ENCODE results near the gene MT1G.

Gene MT1G

DNA sequence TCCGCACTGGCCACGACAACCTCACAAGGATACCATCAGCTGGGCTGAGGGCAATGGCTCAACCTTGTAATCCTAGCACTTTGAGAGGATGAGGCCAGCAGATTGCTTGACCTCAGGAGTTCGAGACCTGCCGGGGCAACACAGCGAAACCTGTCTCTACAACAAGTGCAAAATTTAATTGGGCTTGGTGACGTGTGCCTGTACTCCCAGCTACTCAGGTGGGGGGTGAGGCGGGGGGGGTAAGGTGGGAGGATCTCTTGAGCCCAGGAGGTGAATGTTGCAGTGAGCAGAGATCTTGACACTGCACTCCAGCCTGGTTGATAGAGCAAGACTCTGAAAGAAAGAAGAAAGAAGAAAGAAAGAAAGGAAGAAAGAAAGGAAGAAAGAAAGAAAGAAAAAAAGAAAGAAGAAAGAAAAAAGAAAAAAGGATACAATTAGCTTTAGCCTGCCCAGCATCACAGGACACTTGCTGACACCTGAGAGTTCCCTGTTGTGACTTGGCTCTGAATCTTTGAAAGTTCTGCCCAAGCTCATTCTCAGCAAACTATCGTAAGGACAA lies 47.4 kb downstream of the MT1G start:
- Mint-ChIP-seq H3K4me1 (peaks cover 11 to 21% of the 10 kb centered on the region in 2 donors), H3K27me3 (peaks cover 65 to 89% of the 10 kb centered on the region in 2 donors)
- no peak for ATAC-seq (replicated peaks)

DNA sequence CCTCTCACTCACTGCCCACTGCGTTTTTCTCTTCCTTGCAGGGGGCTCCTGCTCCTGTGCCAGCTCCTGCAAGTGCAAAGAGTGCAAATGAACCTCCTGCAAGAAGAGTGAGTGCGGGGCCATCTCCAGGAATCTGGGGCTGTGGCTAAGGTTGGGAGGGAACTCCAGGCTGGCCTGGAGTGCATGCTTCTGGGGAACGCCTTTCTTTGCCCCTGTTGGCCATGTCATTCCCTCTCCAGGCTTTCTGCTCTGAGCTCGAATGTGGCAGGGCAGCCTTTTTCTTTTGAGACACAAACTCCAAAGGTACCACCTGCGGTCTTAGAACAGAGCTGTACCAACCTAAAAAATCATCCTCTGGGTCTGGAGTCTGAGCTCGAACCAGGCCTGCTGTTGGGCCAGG lies 49.7 kb downstream of the MT1G start:
- peaks cover 49 to 68% of the 10 kb centered on the region in 2 donors for H3K27me3 Mint-ChIP-seq
- no peak for DNase-seq
- H3K27ac Mint-ChIP-seq: no peak overlapping the region
- no peak for ATAC-seq (replicated peaks)
- H3K9me3 Mint-ChIP-seq: no peaks in the 10 kb centered on the region
- H3K4me1 Mint-ChIP-seq: peaks cover 6 to 13% of the 10 kb centered on the region in 2 donors
- no peak overlapping the region for H3K4me3 Mint-ChIP-seq
- no peaks in the 10 kb centered on the region for H3K36me3 Mint-ChIP-seq

More for the DNA sequence above, 47.4 kb downstream of the MT1G start:
- Mint-ChIP-seq H3K27ac (peak overlapping the region; percentile 21), H3K9me3 (no peaks in the 10 kb centered on the region), H3K36me3 (no peaks in the 10 kb centered on the region), H3K4me3 (no peak overlapping the region)
- no peak for DNase-seq

DNA sequence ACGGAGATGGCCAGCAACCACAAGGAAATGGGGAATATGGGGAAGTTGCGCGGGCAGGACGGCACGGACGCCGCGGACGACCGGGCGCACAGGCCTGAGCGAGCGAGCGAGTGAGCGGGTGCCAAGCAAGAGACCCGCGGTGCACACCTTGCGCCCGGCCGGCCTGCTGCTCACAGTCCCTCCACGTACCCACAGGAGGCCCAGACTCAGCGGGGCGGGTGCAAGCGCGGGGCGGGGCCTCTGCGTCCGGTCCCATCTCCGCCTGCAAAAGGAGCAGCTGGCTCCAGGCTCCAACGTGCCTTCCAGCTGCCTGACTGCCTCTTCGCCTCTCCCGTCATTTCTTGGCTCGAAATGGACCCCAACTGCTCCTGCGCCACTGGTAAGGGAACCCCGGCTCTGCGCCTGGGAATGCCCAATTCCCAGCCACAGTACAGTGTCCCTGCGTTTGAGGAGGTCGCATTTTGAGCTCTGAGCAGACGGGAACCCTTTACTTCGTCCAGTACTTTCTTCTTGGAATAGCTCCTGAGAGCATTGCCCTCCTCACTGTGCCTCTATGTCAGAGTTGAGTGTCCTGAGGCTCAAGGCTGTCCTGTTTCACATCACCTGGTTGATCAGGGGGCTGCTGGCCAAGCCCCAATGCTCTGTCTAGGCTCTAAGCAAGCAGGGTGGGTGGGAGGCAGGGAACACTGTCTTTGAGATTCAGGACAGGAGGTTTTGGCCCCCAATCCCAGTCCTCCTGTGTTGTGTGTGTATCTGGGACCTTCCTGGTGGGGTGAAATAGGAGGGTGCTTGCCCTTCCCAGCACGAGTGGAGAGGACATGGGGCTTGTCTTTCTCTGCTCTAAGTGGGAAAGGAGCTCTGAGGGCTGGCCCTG lies 50.4 kb downstream of the MT1G start:
- Mint-ChIP-seq H3K4me1 (peaks cover 6 to 13% of the 10 kb centered on the region in 2 donors), H3K27ac (no peak overlapping the region), H3K4me3 (peak overlapping the region; percentile 61 to 72), H3K36me3 (no peaks in the 10 kb centered on the region), H3K9me3 (no peaks in the 10 kb centered on the region), H3K27me3 (peaks cover 43 to 62% of the 10 kb centered on the region in 2 donors)
- DNase-seq: no peak
- ATAC-seq (replicated peaks): peak; percentile 60 to 68

Data from stimulated activated naive B cell treated with anti-CD40 and anti-IgM and Interleukin-4, amounts not matched to agents 10 μg/mL and 1 μg/mL and 100 μg/mL, for 72 hours (primary cell).